Testis (tissue), 2 donors: ENCODE measurements around the gene PHF12.

Experiments used
- POLR2A ChIP-seq: fragments of 450-650 bp; IDR thresholded peaks from one replicate; pipeline ENCODE4 v1.6.1; 2017; ENCODE audit warnings: antibody characterized with exemption, mild to moderate bottlenecking, moderate library complexity
- TF ChIP-seq, protein P1 (sequence below), 3 experiments: fragments of 450-650 bp in 2 of 3; fragments of 200-600 bp in 1 of 3; sonication (generic) in 1 of 3; IDR thresholded peaks; one replicate each; pipeline ENCODE4 v1.5.1; 2016 to 2019; ENCODE audit warnings: antibody characterized with exemption in 3 of 3, mild to moderate bottlenecking in 2 of 3, moderate library complexity in 1 of 3

DNA sequence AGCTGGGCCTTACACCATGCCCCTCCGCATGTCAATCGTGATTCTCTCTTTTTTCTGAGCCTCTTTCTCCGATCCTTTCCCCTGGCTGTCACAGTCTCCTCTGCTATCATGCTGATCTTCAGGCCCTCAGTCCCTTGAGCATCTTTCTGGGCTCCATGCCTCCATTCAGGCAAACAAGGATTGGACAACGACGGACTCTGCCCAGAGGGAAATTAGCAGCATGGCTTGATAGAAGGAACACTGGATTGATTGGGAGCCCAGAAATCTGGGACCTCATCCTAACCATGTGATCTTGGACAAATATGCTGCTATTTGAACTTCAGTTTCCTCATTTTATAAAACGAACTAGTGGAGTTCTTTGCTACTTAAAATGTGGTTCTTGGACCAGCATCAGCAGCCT is 19.6 kb upstream of the PHF12 start:
- TF ChIP-seq, protein P1, sequence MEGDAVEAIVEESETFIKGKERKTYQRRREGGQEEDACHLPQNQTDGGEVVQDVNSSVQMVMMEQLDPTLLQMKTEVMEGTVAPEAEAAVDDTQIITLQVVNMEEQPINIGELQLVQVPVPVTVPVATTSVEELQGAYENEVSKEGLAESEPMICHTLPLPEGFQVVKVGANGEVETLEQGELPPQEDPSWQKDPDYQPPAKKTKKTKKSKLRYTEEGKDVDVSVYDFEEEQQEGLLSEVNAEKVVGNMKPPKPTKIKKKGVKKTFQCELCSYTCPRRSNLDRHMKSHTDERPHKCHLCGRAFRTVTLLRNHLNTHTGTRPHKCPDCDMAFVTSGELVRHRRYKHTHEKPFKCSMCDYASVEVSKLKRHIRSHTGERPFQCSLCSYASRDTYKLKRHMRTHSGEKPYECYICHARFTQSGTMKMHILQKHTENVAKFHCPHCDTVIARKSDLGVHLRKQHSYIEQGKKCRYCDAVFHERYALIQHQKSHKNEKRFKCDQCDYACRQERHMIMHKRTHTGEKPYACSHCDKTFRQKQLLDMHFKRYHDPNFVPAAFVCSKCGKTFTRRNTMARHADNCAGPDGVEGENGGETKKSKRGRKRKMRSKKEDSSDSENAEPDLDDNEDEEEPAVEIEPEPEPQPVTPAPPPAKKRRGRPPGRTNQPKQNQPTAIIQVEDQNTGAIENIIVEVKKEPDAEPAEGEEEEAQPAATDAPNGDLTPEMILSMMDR (IDR thresholded peaks at IDR 0.05) = no peak
- no peak for TF ChIP-seq POLR2A
